Measurements from ENCODE around the gene CALHM3. TPM values are rescaled to one million over a fixed set of nuclear protein-coding genes. Genes with fewer than 3 reads are reported as not detected.

The CALHM3 gene
- total and polyA plus RNA-seq, 2 of the 13 experiments (the other 11 are each of a cell fraction or from before 2014, with no cell fraction given): not detected

DNA sequence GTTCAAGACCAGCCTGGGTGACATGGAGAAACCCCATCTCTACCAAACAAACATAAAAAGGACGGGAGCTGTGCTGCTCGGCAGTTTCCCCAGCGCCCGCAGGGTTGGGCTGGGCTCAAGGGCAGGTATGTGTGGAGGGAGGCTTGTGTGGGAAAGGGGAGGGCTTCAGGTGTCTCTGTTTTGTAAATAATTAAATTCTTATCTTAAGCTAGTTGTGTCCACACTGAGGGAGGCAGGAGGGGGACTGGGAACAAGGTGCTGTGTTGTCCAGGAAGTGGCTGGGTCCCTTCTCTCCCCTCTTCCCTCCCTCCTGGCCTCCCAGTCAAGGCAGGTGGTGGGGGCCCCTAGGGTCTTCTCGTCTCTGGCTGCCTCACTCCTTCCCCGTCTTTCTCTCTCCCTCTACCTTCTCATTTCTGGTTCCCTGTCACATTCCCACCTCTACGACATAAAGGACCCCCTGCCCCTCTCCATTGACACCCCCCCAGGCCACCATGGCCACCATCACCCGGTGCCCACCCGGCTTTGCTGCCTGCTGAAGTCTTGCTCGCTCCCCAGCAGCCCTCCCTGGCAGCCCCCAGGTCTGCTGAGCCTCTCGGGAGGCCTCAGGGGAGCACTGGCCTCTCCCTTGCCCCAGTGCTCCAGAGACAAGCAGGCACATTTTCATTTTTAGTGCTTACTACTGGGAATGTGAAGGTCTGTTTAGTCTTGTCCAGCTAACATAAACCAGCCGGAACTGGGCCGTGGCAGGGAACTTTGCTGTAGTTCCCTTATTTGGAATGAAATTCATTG, 33.7 kb upstream of the CALHM3 start (continued):
- TF ChIP-seq, protein P1, sequence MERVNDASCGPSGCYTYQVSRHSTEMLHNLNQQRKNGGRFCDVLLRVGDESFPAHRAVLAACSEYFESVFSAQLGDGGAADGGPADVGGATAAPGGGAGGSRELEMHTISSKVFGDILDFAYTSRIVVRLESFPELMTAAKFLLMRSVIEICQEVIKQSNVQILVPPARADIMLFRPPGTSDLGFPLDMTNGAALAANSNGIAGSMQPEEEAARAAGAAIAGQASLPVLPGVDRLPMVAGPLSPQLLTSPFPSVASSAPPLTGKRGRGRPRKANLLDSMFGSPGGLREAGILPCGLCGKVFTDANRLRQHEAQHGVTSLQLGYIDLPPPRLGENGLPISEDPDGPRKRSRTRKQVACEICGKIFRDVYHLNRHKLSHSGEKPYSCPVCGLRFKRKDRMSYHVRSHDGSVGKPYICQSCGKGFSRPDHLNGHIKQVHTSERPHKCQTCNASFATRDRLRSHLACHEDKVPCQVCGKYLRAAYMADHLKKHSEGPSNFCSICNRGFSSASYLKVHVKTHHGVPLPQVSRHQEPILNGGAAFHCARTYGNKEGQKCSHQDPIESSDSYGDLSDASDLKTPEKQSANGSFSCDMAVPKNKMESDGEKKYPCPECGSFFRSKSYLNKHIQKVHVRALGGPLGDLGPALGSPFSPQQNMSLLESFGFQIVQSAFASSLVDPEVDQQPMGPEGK (CRISPR knock-in tag; IDR thresholded peaks at IDR 0.05): peak; percentile 43; the same call in 1 of the 2 replicates
- no peak for TF ChIP-seq MTA3 (CRISPR knock-in tag; IDR thresholded peaks at IDR 0.05)
- TF ChIP-seq ZNF615 (CRISPR knock-in tag; IDR thresholded peaks at IDR 0.05; ENCODE audit: borderline replicate concordance): 0 out of 2 replicates have a peak, but pooled peaks have one; percentile 26
- TF ChIP-seq, protein P2, sequence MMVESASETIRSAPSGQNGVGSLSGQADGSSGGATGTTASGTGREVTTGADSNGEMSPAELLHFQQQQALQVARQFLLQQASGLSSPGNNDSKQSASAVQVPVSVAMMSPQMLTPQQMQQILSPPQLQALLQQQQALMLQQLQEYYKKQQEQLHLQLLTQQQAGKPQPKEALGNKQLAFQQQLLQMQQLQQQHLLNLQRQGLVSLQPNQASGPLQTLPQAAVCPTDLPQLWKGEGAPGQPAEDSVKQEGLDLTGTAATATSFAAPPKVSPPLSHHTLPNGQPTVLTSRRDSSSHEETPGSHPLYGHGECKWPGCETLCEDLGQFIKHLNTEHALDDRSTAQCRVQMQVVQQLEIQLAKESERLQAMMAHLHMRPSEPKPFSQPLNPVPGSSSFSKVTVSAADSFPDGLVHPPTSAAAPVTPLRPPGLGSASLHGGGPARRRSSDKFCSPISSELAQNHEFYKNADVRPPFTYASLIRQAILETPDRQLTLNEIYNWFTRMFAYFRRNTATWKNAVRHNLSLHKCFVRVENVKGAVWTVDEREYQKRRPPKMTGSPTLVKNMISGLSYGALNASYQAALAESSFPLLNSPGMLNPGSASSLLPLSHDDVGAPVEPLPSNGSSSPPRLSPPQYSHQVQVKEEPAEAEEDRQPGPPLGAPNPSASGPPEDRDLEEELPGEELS (CRISPR knock-in tag; IDR thresholded peaks at IDR 0.05): peak; percentile 71
- peak; percentile 21; the same call in 1 of the 2 replicates for TF ChIP-seq BCL6 (CRISPR knock-in tag; IDR thresholded peaks at IDR 0.05)
- TF ChIP-seq, protein P3, sequence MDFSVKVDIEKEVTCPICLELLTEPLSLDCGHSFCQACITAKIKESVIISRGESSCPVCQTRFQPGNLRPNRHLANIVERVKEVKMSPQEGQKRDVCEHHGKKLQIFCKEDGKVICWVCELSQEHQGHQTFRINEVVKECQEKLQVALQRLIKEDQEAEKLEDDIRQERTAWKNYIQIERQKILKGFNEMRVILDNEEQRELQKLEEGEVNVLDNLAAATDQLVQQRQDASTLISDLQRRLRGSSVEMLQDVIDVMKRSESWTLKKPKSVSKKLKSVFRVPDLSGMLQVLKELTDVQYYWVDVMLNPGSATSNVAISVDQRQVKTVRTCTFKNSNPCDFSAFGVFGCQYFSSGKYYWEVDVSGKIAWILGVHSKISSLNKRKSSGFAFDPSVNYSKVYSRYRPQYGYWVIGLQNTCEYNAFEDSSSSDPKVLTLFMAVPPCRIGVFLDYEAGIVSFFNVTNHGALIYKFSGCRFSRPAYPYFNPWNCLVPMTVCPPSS (IDR thresholded peaks at IDR 0.05): no peak
- TF ChIP-seq HNRNPH1 (optimal IDR thresholded peaks at IDR 0.05; ENCODE audit: low read depth, low read length): no peak
- TF ChIP-seq, protein P4, sequence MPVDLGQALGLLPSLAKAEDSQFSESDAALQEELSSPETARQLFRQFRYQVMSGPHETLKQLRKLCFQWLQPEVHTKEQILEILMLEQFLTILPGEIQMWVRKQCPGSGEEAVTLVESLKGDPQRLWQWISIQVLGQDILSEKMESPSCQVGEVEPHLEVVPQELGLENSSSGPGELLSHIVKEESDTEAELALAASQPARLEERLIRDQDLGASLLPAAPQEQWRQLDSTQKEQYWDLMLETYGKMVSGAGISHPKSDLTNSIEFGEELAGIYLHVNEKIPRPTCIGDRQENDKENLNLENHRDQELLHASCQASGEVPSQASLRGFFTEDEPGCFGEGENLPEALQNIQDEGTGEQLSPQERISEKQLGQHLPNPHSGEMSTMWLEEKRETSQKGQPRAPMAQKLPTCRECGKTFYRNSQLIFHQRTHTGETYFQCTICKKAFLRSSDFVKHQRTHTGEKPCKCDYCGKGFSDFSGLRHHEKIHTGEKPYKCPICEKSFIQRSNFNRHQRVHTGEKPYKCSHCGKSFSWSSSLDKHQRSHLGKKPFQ (CRISPR knock-in tag; IDR thresholded peaks at IDR 0.05; ENCODE audit: insufficient replicate concordance): no peak
- TF ChIP-seq ZNF776 (CRISPR knock-in tag; IDR thresholded peaks at IDR 0.05): no peak
- TF ChIP-seq, protein P5, sequence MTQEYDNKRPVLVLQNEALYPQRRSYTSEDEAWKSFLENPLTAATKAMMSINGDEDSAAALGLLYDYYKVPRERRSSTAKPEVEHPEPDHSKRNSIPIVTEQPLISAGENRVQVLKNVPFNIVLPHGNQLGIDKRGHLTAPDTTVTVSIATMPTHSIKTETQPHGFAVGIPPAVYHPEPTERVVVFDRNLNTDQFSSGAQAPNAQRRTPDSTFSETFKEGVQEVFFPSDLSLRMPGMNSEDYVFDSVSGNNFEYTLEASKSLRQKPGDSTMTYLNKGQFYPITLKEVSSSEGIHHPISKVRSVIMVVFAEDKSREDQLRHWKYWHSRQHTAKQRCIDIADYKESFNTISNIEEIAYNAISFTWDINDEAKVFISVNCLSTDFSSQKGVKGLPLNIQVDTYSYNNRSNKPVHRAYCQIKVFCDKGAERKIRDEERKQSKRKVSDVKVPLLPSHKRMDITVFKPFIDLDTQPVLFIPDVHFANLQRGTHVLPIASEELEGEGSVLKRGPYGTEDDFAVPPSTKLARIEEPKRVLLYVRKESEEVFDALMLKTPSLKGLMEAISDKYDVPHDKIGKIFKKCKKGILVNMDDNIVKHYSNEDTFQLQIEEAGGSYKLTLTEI (CRISPR knock-in tag; conservative IDR thresholded peaks at IDR 0.05): no peak
- no peak for TF ChIP-seq PHF20 (CRISPR knock-in tag; IDR thresholded peaks at IDR 0.05)
